Stimulated activated naive CD8-positive, alpha-beta T cell treated with anti-CD3 and anti-CD28 coated beads, Interleukin-15, Interleukin-2, amounts not matched to agents 100 ng/mL and 50 ng/mL, for 24 hours (primary cell): Measurements from ENCODE around the gene JCHAIN.
"Not testable (repeated sequence)": the region's sequence is repeated elsewhere in the genome, so short reads cannot be mapped to it uniquely, and the experiment has no call there.

Experiments
- H3K27ac Mint-ChIP-seq: one replicate; pipeline ENCODE4 v1.8.0; 2021; ENCODE audit warnings: mild to moderate bottlenecking, mixed read lengths
- H3K27me3 Mint-ChIP-seq: one replicate; pipeline ENCODE4 v1.8.0; 2021; ENCODE audit warnings: mixed read lengths
- H3K36me3 Mint-ChIP-seq: one replicate; pipeline ENCODE4 v1.8.0; 2021; ENCODE audit warnings: low read depth, mixed read lengths
- H3K4me1 Mint-ChIP-seq: one replicate; pipeline ENCODE4 v1.8.0; 2021; ENCODE audit warnings: low read depth, mixed read lengths
- H3K4me3 Mint-ChIP-seq: one replicate; pipeline ENCODE4 v1.8.0; 2021; ENCODE audit warnings: mild to moderate bottlenecking, mixed read lengths
- H3K9me3 Mint-ChIP-seq: one replicate; pipeline ENCODE4 v1.8.0; 2021; ENCODE audit warnings: mixed read lengths

Gene JCHAIN

GRCh38 chr4:70674731-70675130, 8.4 kb upstream of the JCHAIN start:
- no peaks in the 10 kb centered on the region for H3K9me3 Mint-ChIP-seq
- no peak overlapping the region for H3K4me3 Mint-ChIP-seq

DNA sequence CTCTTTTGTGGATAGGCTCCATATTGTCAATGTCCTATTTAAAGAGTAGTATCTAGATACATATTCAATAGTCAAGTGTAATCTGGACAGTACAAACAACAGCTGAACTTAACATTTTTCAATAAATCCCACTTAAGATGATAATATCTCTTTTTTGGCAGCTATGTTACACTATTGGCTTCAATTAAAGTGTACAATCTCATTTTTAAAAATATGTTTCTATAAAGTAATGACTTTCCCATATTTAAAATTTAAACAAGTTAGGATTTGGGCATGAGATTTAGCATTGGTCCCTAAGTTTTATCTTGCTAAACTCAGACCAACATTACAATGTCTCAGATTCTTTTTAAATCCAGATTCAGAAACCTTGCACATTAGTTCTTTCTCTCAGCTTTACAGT, 7.9 kb upstream of the JCHAIN start:
- H3K27ac Mint-ChIP-seq = no peak overlapping the region
- H3K4me3 Mint-ChIP-seq = no peak overlapping the region
- peaks cover 22% of the 10 kb centered on the region for H3K4me1 Mint-ChIP-seq
- H3K36me3 Mint-ChIP-seq = no peaks in the 10 kb centered on the region
- H3K9me3 Mint-ChIP-seq = no peaks in the 10 kb centered on the region
- no peaks in the 10 kb centered on the region for H3K27me3 Mint-ChIP-seq

More at GRCh38 chr4:70674731-70675130, 8.4 kb upstream of the JCHAIN start:
- H3K27me3 Mint-ChIP-seq = no peaks in the 10 kb centered on the region
- H3K4me1 Mint-ChIP-seq = peaks cover 27% of the 10 kb centered on the region
- no peaks in the 10 kb centered on the region for H3K36me3 Mint-ChIP-seq
- H3K27ac Mint-ChIP-seq = no peak overlapping the region

GRCh38 chr4:70671091-70671490, 4.8 kb upstream of the JCHAIN start:
- Mint-ChIP-seq H3K4me3 (no peak overlapping the region), H3K27ac (peak overlapping the region; percentile 36), H3K4me1 (peaks cover 7% of the 10 kb centered on the region), H3K9me3 (no peaks in the 10 kb centered on the region), H3K36me3 (no peaks in the 10 kb centered on the region), H3K27me3 (no peaks in the 10 kb centered on the region)

DNA sequence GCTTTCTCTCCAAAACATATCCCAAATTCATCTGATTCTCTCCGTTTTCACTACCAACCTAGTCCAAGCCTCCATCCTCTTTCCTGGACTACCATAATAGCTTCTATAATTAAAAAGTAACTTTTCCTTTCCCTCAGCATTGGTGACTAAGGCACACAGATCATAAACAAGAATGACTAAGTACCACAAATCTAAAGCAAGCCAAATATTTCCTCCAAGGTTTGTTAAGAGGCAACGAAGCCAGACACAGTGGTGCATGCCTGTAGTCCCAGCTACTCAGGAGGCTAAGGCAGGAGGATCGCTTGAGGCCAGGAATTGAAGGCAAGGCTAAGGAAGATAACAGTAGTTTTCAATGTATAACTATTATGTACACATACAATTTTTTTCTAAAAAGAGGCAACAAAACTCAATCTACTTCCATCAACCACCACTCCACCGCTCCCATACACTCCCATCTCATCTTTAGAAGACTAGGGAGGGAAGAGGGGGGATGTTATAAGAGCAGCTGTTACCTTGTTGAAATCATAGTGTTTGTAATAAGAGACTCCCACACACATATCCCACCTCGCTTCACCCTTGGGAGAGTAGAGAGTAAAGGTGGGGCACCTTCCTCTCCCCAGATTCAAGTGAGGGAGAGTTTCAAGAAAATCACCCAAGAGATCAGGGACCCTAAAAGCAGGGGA, 4.2 kb upstream of the JCHAIN start:
- Mint-ChIP-seq H3K36me3 (no peaks in the 10 kb centered on the region), H3K4me1 (peaks cover 7% of the 10 kb centered on the region), H3K27me3 (no peaks in the 10 kb centered on the region), H3K27ac (no peak overlapping the region), H3K9me3 (no peaks in the 10 kb centered on the region), H3K4me3 (no peak overlapping the region)

GRCh38 chr4:70667740-70668535, 1.6 kb upstream of the JCHAIN start:
- no peaks in the 10 kb centered on the region for H3K27me3 Mint-ChIP-seq
- H3K4me1 Mint-ChIP-seq = peaks cover 7% of the 10 kb centered on the region
- H3K36me3 Mint-ChIP-seq = no peaks in the 10 kb centered on the region
- H3K27ac Mint-ChIP-seq = no peak overlapping the region
- H3K4me3 Mint-ChIP-seq = no peak overlapping the region
- H3K9me3 Mint-ChIP-seq = no peaks in the 10 kb centered on the region

DNA sequence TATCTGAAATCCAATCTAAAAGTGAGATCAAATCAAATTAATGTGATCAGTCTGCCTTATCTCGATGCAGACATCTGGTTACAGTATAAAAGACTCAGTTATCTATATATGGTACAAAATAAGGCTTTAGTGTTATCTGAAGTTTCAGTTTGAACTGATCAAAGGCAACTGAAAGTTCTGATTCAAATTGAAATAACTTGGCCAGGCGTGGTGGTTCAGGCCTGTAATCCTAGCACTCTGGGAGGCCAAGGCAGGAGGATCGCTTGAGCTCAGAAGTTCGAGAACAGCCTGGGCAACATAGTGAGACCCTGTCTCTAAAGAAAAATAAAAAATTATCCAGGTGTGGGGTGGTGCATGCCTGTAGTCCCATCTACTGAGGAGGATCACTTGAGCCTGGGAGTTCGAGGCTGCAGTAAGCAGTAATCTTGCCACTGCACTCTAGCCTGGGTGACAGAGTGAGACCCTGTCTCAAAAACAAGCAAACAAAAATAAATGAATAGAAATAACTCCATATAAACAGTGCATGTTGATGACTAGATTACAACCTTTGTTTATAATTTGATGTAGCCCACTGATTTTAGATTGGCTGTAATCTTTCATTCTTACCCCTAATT, 4.9 kb downstream of the JCHAIN start:
- H3K27me3 Mint-ChIP-seq, H3K27ac Mint-ChIP-seq, H3K36me3 Mint-ChIP-seq, H3K9me3 Mint-ChIP-seq: not testable (repeated sequence)
- peak overlapping the region; percentile 26 for H3K4me3 Mint-ChIP-seq
- H3K4me1 Mint-ChIP-seq = peaks cover 14% of the 10 kb centered on the region

GRCh38 chr4:70660106-70660505, 6.2 kb downstream of the JCHAIN start:
- no peak overlapping the region for H3K27ac Mint-ChIP-seq
- H3K4me1 Mint-ChIP-seq = peaks cover 11% of the 10 kb centered on the region
- no peaks in the 10 kb centered on the region for H3K36me3 Mint-ChIP-seq
- no peaks in the 10 kb centered on the region for H3K27me3 Mint-ChIP-seq
- H3K4me3 Mint-ChIP-seq = no peak overlapping the region
- no peaks in the 10 kb centered on the region for H3K9me3 Mint-ChIP-seq

DNA sequence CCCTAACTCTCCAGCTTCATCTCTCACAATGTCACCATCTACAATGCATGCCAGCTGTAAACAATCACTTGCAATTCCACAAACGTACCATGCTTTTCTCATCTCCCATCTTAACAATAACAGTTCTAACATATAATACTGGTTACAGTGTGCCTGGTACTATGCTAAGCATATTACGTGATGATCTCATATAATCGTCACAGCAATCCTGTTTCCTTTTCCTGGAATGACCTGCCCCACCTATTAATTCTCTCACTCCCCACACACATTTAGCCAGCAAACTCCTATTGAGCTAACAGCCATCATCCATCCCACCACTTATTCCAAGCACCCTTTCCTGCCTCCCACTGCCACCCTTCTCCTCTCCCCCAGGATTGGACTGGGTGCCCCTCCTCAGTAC, 7.9 kb downstream of the JCHAIN start:
- peaks cover 11% of the 10 kb centered on the region for H3K4me1 Mint-ChIP-seq
- no peaks in the 10 kb centered on the region for H3K9me3 Mint-ChIP-seq
- no peaks in the 10 kb centered on the region for H3K27me3 Mint-ChIP-seq
- H3K36me3 Mint-ChIP-seq = no peaks in the 10 kb centered on the region
- H3K27ac Mint-ChIP-seq = no peak overlapping the region
- H3K4me3 Mint-ChIP-seq = no peak overlapping the region

- peaks cover 11% of the 10 kb centered on the region for H3K4me1 Mint-ChIP-seq
- no peaks in the 10 kb centered on the region for H3K36me3 Mint-ChIP-seq
- H3K27me3 Mint-ChIP-seq = no peaks in the 10 kb centered on the region
- no peak overlapping the region for H3K4me3 Mint-ChIP-seq
- no peaks in the 10 kb centered on the region for H3K9me3 Mint-ChIP-seq
- H3K27ac Mint-ChIP-seq = no peak overlapping the region
Observed at GRCh38 chr4:70657326-70657725, 9.0 kb downstream of the JCHAIN start.

- H3K27ac Mint-ChIP-seq = no peak overlapping the region
- no peaks in the 10 kb centered on the region for H3K9me3 Mint-ChIP-seq
- H3K4me1 Mint-ChIP-seq = no peaks in the 10 kb centered on the region
- H3K27me3 Mint-ChIP-seq = no peaks in the 10 kb centered on the region
- H3K36me3 Mint-ChIP-seq = no peaks in the 10 kb centered on the region
- H3K4me3 Mint-ChIP-seq = no peak overlapping the region
Observed at GRCh38 chr4:70654605-70655011, 11.7 kb downstream of the JCHAIN start.

DNA sequence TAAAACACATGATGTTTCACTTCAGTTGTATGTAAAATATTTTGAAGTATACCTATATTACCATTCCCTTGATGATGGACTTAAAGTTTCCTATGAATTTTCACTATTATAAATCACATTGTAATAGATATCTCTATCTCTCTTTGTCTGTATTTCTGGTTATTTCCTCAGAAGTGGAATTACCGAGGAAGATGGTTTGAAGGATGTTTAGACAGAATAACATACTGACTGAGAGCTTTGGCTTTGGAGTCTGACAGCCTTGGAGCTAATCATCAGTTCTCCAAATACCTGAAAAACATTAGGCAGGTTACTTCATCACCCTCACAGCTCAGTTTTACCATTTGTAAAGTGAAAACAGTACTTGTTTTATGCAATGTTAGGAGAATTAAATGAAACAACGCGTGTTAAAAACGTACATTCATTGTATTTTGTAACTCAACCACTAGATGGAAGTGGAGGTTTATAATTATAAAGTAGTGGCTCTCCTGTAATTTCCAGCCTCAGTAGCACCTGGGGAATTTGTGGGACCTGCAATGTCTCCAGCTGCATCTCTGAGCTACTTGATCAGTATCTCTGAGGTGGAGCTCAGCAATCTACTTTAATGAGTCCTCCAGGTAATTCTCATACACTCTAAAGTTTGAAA, 14.3 kb downstream of the JCHAIN start:
- H3K27ac Mint-ChIP-seq = no peak overlapping the region
- no peaks in the 10 kb centered on the region for H3K27me3 Mint-ChIP-seq
- no peaks in the 10 kb centered on the region for H3K36me3 Mint-ChIP-seq
- H3K4me1 Mint-ChIP-seq = no peaks in the 10 kb centered on the region
- no peak overlapping the region for H3K4me3 Mint-ChIP-seq
- no peaks in the 10 kb centered on the region for H3K9me3 Mint-ChIP-seq

DNA sequence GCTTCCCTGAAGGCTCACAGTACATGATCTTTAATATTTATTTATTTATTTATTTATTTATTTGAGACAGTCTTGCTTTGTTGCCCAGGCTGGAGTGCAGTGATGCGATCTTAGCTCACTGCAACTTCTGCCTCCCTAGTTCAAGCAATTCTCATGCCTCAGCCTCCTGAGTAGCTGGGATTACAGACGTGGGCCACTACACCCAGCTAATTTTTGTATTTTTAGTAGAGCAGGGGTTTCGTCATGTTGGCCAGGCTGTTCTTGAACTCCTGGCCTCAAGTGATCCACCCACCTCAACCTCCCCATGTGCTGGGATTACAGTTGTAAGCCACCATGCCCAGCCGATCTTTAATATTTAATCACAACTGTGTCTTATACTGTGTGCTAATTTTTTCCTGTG, 15.6 kb downstream of the JCHAIN start:
- not testable (repeated sequence) for H3K9me3 Mint-ChIP-seq, H3K27ac Mint-ChIP-seq, H3K4me1 Mint-ChIP-seq, H3K4me3 Mint-ChIP-seq, H3K36me3 Mint-ChIP-seq, H3K27me3 Mint-ChIP-seq

DNA sequence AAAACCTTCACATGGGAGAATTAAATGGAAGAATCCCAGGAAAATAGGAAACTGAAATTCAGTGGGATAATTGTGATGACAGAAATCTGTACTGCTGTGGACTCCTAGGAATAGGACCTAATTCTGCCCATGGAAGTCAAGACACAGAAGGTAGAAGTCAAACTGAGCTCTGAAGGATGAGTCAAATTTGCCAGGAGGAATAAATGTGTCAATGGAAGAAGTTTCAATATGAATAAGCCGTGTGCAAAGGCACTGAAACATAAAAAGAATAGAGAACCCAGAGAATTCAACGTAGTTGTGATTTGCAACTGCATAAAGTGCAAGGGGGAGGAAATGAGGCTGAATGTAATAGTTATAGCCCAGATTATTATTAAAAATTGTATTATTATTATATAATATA, 26.1 kb downstream of the JCHAIN start:
- H3K27ac Mint-ChIP-seq = peak overlapping the region; percentile 72
- H3K27me3 Mint-ChIP-seq = no peaks in the 10 kb centered on the region
- peak overlapping the region; percentile 30 for H3K4me3 Mint-ChIP-seq
- no peaks in the 10 kb centered on the region for H3K36me3 Mint-ChIP-seq
- peaks cover 15% of the 10 kb centered on the region for H3K4me1 Mint-ChIP-seq
- H3K9me3 Mint-ChIP-seq = no peaks in the 10 kb centered on the region

DNA sequence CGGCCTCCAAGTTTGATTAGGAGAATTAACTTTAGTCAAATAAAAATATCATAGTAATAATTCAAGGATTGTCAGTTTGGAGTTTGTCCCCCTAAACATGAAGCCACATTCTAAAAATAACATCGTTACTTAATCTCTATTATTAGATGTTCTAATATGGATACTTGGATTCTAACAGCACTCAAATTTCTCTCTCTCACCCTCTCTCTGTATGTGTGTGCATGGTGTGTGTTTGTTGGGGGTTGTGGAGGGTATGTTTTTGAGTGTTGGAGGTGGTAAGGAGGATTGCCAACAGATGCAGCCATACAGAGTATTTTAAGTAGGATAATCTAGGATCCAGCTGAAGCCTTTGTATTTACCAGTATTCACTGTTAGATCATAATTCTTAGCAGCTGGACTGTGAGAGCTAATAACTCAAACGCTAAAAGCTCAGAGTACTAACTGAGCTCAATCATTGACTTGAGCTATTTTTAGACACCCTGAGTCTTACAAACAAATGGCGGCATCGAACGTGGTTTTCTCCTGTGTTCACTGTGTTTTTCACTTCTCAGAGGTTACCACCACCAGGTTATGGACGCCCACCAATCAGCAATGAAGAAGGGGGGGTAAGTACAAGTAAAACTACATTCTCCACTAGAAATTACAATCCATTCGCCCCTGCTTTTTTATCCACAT, 28.9 kb downstream of the JCHAIN start:
- Mint-ChIP-seq H3K36me3 (no peaks in the 10 kb centered on the region), H3K4me3 (no peak overlapping the region), H3K27ac (no peak overlapping the region), H3K9me3 (no peaks in the 10 kb centered on the region), H3K4me1 (peaks cover 15% of the 10 kb centered on the region), H3K27me3 (no peaks in the 10 kb centered on the region)

- H3K27me3 Mint-ChIP-seq = no peaks in the 10 kb centered on the region
- no peaks in the 10 kb centered on the region for H3K36me3 Mint-ChIP-seq
- H3K4me3 Mint-ChIP-seq = no peak overlapping the region
- H3K9me3 Mint-ChIP-seq = no peaks in the 10 kb centered on the region
- no peak overlapping the region for H3K27ac Mint-ChIP-seq
- no peaks in the 10 kb centered on the region for H3K4me1 Mint-ChIP-seq
Observed at GRCh38 chr4:70634482-70634881, 31.8 kb downstream of the JCHAIN start.
